Keratinocyte (primary cell): ENCODE measurements around the gene PHACTR1. TPM values are rescaled to one million over a fixed set of nuclear protein-coding genes. Genes with fewer than 3 reads are reported as not detected.

ENCODE experiments used
- DNase-seq: peaks from one replicate; pipeline ENCODE4 v3.0.0-alpha.2; 2011; ENCODE audit warnings: low read depth, missing footprints, low spot score
- FAIRE-seq: peaks from 2 replicates; lab custom pipeline; 2011; peaks lifted over from hg19 to GRCh38; lab: Jason Lieb, UNC
- H2AFZ ChIP-seq: 2 replicates; pipeline ENCODE4 v1.6.0; 2012; ENCODE audit warnings: low read length, control low read depth, inconsistent platforms; ENCODE audit not compliant: control insufficient read depth
- H3K27ac ChIP-seq: 2 replicates; pipeline ENCODE4 v1.5.1; 2011; ENCODE audit warnings: low read length; ENCODE audit not compliant: control insufficient read depth, insufficient read depth
- H3K27me3 ChIP-seq: 3 replicates; pipeline ENCODE4 v1.6.0; 2011; ENCODE audit warnings: low read length; ENCODE audit not compliant: control insufficient read depth, insufficient read depth; ENCODE audit errors: extremely low read depth
- H3K36me3 ChIP-seq, 2 experiments: 2 replicates in 1 of 2; 3 replicates in 1 of 2; pipeline ENCODE4 v1.5.1; 2011; ENCODE audit warnings: low read length in 2 of 2, mild to moderate bottlenecking in 1 of 2; ENCODE audit not compliant: control insufficient read depth in 2 of 2, insufficient read depth in 2 of 2; ENCODE audit errors: extremely low read depth in 1 of 2
- H3K4me1 ChIP-seq: 3 replicates; pipeline ENCODE4 v1.5.1; 2011; ENCODE audit warnings: low read length; ENCODE audit not compliant: control insufficient read depth, insufficient read depth; ENCODE audit errors: extremely low read depth
- H3K4me2 ChIP-seq: 3 replicates; pipeline ENCODE4 v1.6.0; 2011; ENCODE audit warnings: low read depth, low read length; ENCODE audit not compliant: control insufficient read depth, insufficient read depth; ENCODE audit errors: extremely low read depth
- H3K4me3 ChIP-seq, 3 experiments: fragments of 200-600 bp in 1 of 3; sonication (generic) in 1 of 3; 2 replicates in 2 of 3; 3 replicates in 1 of 3; pipeline ENCODE4 v1.5.1; 2011 to 2016; ENCODE audit warnings: low read length in 3 of 3, mild to moderate bottlenecking in 3 of 3, control low read depth in 2 of 3, inconsistent platforms in 1 of 3, low read depth in 1 of 3, mixed read lengths in 1 of 3, mixed run types in 1 of 3, moderate library complexity in 1 of 3; ENCODE audit not compliant: control insufficient read depth in 2 of 3, insufficient read depth in 2 of 3; ENCODE audit errors: extremely low read depth in 1 of 3
- H3K79me2 ChIP-seq: 2 replicates; pipeline ENCODE4 v1.6.0; 2012; ENCODE audit warnings: low read length; ENCODE audit not compliant: control insufficient read depth, insufficient read depth
- H3K9ac ChIP-seq: 3 replicates; pipeline ENCODE4 v1.6.0; 2011; ENCODE audit warnings: low read length; ENCODE audit not compliant: control insufficient read depth, insufficient read depth; ENCODE audit errors: extremely low read depth
- H3K9me1 ChIP-seq: 3 replicates; pipeline ENCODE4 v1.6.0; 2011; ENCODE audit warnings: low read length; ENCODE audit not compliant: control insufficient read depth, insufficient read depth; ENCODE audit errors: extremely low read depth
- H3K9me3 ChIP-seq: 2 replicates; pipeline ENCODE4 v1.5.1; 2012; ENCODE audit warnings: low read depth, low read length; ENCODE audit not compliant: control insufficient read depth
- H4K20me1 ChIP-seq: 3 replicates; pipeline ENCODE4 v1.6.0; 2011; ENCODE audit warnings: low read length; ENCODE audit not compliant: control insufficient read depth, insufficient read depth; ENCODE audit errors: extremely low read depth
- EZH2 ChIP-seq: IDR thresholded peaks from one replicate; pipeline ENCODE4 v1.6.1; 2012; ENCODE audit warnings: inconsistent platforms, mild to moderate bottlenecking, low read length, moderate library complexity
- dilution Hi-C: fragments of 300-500 bp; cut with MboI; formaldehyde crosslinking; loops from one replicate; pipeline ENCODE4 v1.7.0; 2020; ENCODE audit warnings: low sequenced_read_pairs; ENCODE audit not compliant: extremely low pct_ligation_motif_present
- polyA plus RNA-seq, 5 experiments: library from polyadenylated mRNA; depleted of rRNA in 3 of 5; stranded (reverse) in 3 of 5; stranded (forward) in 1 of 5; unstranded in 1 of 5; fragments of >200 nt; gene quantifications; 1 replicate in 1 of 5; 2 replicates in 3 of 5; 3 replicates in 1 of 5; pipeline versions ENCODE4 v1.2.1 to v1.2.3, GENCODE V29; 2011 to 2012; ENCODE audit warnings: missing spikeins in 2 of 5, low read depth in 1 of 5, low replicate concordance in 1 of 5
- TF ChIP-seq, protein P1 (sequence below), 3 experiments: IDR thresholded peaks in 1 of 3; conservative IDR thresholded peaks in 1 of 3; optimal IDR thresholded peaks in 1 of 3; 2 replicates in 2 of 3; 3 replicates in 1 of 3; pipeline versions ENCODE3 to v1.5.1; 2011; ENCODE audit warnings: low read length in 3 of 3, mild to moderate bottlenecking in 3 of 3, moderate library complexity in 2 of 3, control low read depth in 1 of 3, inconsistent platforms in 1 of 3; ENCODE audit not compliant: insufficient read depth in 2 of 3; ENCODE audit errors: extremely low read depth in 1 of 3

PHACTR1 gene
- polyA plus RNA-seq, 1 donor (not counting 4 experiments of a cell fraction or from before 2014, with no cell fraction given) = 0.22 TPM

DNA sequence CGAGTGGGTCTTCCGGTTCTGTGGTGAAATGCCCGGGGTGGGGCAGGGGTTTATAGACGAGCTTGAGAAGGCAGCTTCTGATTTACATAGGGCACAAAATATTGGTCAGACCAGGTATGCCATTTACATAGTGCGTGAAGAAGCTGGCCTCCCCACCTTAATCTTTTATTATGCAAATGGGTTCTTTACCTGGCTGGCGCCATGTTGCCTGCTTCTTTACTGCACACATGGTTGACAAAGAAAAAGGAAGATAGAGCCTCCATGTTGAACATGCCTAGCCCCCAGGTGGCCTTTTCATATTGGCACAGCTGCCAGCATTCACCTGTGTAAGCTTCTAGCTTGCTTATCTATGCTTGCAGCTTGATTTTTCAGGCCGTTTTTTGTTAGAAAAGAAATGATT lies 276.2 kb downstream of the PHACTR1 start:
- no peaks in the 10 kb centered on the region for H3K36me3 ChIP-seq
- no peaks in the 10 kb centered on the region for H3K9me3 ChIP-seq
- no peak overlapping the region for H3K4me3 ChIP-seq
- no peaks in the 10 kb centered on the region for H3K9me1 ChIP-seq
- no peak for TF ChIP-seq EZH2
- TF ChIP-seq, protein P1, sequence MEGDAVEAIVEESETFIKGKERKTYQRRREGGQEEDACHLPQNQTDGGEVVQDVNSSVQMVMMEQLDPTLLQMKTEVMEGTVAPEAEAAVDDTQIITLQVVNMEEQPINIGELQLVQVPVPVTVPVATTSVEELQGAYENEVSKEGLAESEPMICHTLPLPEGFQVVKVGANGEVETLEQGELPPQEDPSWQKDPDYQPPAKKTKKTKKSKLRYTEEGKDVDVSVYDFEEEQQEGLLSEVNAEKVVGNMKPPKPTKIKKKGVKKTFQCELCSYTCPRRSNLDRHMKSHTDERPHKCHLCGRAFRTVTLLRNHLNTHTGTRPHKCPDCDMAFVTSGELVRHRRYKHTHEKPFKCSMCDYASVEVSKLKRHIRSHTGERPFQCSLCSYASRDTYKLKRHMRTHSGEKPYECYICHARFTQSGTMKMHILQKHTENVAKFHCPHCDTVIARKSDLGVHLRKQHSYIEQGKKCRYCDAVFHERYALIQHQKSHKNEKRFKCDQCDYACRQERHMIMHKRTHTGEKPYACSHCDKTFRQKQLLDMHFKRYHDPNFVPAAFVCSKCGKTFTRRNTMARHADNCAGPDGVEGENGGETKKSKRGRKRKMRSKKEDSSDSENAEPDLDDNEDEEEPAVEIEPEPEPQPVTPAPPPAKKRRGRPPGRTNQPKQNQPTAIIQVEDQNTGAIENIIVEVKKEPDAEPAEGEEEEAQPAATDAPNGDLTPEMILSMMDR (optimal IDR thresholded peaks at IDR 0.05 in 1 of 3, IDR thresholded peaks at IDR 0.05 in 1 of 3, conservative IDR thresholded peaks at IDR 0.05 in 1 of 3; ENCODE audit: extremely low read depth in 1 of 3, insufficient read depth in 2 of 3, low read length in 3 of 3) = no peak
- no peaks in the 10 kb centered on the region for H4K20me1 ChIP-seq
- no peaks in the 10 kb centered on the region for H3K27me3 ChIP-seq
- no peak overlapping the region for H3K9ac ChIP-seq
- H3K79me2 ChIP-seq = no peaks in the 10 kb centered on the region
- dilution Hi-C loops = no loop called here
- no peak for FAIRE-seq
- no peak overlapping the region for H2AFZ ChIP-seq
- no peak for DNase-seq
- H3K4me1 ChIP-seq = no peaks in the 10 kb centered on the region
- H3K27ac ChIP-seq = no peak overlapping the region
- H3K4me2 ChIP-seq = no peak overlapping the region

DNA sequence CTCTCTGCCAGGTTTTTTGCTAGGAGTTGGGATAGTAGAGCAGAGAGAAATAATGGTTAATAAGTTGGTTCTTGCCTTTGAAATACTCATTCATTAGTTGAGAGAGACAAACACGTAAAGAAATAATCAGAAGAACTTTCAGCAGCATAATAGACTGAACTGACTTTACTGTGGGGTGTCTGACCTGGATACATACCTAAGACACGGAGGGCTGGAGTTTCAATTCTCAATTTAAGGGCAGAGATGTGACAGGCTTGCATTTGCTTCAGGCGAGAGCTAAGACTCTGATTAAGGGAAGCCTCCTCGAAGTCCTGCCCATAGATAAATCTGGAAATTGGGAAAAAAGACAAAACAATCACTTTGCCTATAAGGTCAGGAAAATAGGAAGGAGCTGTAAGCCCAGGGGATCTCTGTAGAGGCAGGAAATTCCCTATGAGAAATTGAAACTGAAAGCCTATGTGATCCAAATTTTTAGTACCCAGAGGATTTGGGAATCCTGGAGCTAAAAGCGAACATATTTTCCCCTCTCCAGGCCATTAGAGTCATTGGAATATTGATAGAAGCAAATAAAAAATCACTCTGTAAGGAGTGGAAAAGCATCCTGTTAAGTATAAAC lies 276.8 kb downstream of the PHACTR1 start:
- FAIRE-seq = no peak
- no peak overlapping the region for H3K4me3 ChIP-seq
- no peak overlapping the region for H2AFZ ChIP-seq
- H3K36me3 ChIP-seq = no peaks in the 10 kb centered on the region
- DNase-seq = no peak
- H3K4me1 ChIP-seq = no peaks in the 10 kb centered on the region
- dilution Hi-C loops = no loop called here
- H3K4me2 ChIP-seq = no peak overlapping the region
- H3K79me2 ChIP-seq = no peaks in the 10 kb centered on the region
- H3K9ac ChIP-seq = no peak overlapping the region
- no peaks in the 10 kb centered on the region for H3K9me3 ChIP-seq
- TF ChIP-seq, protein P1 (optimal IDR thresholded peaks at IDR 0.05 in 1 of 3, IDR thresholded peaks at IDR 0.05 in 1 of 3, conservative IDR thresholded peaks at IDR 0.05 in 1 of 3; ENCODE audit: extremely low read depth in 1 of 3, insufficient read depth in 2 of 3, low read length in 3 of 3) = no peak
- no peak for TF ChIP-seq EZH2
- H3K27me3 ChIP-seq = no peaks in the 10 kb centered on the region
- no peaks in the 10 kb centered on the region for H4K20me1 ChIP-seq
- H3K27ac ChIP-seq = no peak overlapping the region
- no peaks in the 10 kb centered on the region for H3K9me1 ChIP-seq
